IPS-NIHi7 (cell line): ENCODE data around the gene CTNNA3.

Source experiments
- DNase-seq: peaks from one replicate; pipeline ENCODE4 v3.0.0; 2012; ENCODE audit warnings: mixed read lengths; ENCODE audit errors: extremely low spot score

The CTNNA3 gene

DNA sequence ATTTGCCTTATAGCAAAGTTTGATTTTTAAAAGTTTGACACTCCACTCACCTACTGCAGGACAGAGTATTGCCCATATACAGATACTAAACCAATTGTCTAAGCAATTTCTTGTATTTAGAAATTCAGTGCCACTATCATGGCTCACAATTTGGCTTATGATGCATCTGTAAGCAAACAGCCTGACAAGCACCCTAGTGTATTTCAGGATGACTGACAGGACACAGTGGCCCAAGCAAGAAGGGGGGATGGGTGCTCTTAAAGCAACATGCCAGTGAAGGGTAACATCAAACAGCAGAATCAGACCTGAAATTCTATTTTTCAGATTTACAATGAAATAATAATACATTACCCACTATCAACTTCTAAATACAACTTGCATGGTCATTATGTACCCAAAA lies 30.5 kb downstream of the CTNNA3 start:
- DNase-seq = no peak

DNA sequence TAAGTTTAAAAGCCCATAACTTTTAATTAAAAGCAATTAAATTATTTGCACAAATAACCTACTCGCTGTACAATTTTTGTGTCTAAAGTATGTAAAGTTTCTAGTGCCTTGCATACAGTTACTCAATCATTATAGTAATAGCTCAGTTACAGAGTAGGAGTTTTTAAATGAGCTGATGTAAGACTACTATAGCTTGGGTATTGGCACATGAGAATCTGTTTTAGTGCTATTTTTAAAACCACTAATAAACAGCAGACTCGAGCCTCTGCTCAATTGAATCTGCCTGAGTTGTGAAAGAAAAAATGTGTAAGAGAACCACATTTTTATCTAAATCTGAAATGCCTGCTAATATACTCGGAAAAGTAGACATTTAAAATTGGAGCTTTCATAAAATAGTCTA lies 31.1 kb downstream of the CTNNA3 start:
- no peak for DNase-seq

DNA sequence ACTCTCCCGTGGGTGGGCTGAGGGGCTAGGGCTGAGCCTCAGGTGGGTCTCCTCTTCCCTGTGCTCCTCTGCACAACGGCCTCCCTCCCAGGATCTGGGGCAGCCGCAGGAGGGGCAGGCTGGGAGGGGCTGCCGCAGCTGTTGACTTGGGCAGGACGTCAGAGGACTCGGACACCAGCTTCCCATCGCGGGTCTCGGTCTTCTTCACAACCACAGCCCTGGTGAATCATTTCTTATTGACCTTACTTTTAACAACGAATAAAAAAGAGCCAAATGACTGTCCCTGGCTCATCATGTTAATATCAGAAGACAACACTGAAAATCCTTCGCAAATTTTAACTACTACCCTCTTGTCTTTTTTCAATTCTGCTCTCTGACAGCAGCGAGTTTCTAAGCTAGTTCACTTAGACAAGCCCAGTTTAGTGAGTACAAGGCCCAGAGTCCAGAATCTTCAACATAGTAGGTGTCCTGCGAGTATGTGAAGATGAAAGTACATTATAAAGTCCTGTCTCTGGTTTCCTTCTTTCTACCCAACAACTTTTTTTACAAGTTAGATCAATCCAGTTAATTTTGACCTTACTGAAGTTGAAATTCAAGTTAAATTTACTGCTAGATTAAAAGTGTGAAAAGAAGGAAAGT lies 32.4 kb downstream of the CTNNA3 start:
- no peak for DNase-seq

DNA sequence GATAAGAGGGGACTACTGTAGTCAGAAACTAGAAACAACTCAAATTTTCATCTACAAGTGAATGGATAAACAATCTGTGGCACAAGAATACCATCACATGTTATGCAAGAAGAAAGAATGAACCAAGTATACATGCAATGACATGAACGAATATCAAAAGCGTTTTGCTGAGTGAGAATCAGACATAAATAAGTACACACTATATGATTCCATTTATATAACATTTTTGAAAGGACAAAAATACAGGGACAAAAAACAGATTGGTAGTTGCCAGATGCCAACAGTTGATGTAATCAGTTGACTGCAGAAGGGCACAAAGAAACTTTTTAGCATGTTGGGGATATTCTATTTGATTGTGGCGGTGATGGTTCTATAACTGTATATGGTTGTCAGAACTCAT lies 33.6 kb downstream of the CTNNA3 start:
- no peak for DNase-seq

DNA sequence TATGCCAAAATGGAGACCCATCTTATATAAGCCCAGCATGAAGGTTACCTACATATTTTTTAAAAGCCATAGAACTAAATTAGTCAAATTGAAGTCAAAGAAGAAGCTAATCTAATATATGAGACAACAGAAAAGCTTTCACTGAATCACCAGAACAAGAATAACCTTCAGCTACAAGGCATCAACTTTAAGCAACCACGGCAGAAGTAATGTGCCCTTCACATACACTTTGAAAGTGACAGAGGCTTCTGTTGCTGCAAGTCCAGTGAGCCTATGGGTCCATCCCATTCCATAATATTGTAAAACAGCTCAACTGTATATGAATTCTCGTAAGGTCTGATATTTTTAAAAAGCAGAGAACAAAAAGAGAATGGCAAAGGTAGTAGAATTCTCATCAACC lies 36.5 kb downstream of the CTNNA3 start:
- no peak for DNase-seq

DNA sequence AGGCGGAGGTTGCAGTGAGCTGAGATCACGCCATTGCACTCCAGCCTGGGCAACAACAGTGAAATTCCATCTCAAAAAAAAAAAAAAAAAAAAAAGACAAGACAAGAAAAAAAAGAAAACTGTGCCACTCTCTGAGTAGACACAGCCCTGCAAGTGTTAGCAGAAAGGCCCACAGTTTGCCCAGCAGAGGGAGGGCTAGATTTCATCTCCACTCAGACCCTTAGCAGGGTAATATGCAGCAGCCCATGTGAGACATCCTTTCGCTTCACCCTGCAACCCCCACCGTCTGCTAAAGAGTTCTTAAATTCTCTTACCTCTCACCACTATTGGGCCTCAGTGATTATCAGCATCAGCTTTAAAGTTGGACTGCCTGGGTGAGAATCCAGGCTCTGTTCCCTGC lies 38.2 kb downstream of the CTNNA3 start:
- DNase-seq = peak; percentile 39

DNA sequence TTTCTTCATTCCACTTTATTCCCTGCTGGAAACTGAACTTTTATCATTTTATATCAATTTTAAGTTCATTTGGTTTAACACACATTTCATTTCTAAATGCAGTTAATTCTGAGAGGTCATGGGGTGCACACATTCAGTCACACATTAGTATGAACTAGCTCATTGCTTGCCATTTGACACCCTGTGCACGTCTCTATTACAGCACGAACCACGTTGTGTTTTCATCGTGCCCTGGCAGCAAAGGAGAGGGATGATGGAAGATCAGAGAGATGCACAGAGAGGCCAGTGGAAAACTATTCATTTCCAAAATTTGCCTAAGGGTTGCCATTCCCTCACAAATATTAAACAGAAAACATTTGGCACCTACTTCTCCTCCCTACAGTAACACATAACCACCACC lies 45.4 kb downstream of the CTNNA3 start:
- DNase-seq = no peak

DNA sequence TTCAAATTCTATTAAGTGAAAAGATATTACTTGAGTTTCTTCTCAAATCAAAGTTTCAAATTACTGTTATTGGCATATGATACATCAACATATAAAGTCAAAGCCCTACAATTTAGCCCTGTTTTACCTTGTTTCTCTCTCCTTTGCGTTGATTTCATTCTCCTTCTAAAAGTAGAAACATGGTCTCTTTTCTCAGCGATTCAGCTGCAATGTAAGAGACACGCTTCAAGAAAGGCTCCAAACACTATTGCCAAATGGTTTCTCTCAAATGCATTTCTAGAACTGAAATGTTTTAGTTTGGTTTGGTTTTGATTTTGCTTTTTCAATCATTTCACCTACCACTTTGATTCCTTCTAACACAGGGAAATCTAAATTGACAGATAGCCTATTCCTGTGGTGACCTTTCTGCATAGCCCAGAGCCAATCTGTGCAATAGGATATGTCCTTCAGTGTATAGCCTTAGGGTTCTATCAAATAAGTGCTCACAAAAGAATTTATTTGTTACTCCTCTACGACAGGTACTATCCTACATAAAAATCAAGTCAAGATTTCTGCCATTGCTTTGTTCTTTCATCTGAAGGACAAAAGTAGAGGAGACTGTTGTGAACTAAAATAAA lies 47.3 kb downstream of the CTNNA3 start:
- DNase-seq = no peak

DNA sequence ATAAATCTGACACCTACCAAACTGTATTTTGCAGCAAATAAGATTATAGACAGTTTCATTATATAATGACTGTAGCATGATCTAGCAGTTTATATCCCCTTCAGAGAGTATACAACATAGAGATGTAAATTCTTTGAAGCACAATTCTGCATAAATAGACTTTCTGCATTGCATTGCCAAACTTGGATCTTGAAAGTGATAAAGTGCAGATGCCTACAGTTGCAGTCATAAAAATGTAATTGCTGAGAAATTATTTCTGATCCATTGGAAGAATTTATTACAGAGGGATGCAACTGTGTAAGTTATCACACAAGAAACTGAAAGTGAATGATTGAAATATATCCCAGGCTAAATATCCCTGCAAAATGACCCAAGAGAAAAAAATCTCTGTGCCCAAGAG lies 65.1 kb downstream of the CTNNA3 start:
- no peak for DNase-seq

DNA sequence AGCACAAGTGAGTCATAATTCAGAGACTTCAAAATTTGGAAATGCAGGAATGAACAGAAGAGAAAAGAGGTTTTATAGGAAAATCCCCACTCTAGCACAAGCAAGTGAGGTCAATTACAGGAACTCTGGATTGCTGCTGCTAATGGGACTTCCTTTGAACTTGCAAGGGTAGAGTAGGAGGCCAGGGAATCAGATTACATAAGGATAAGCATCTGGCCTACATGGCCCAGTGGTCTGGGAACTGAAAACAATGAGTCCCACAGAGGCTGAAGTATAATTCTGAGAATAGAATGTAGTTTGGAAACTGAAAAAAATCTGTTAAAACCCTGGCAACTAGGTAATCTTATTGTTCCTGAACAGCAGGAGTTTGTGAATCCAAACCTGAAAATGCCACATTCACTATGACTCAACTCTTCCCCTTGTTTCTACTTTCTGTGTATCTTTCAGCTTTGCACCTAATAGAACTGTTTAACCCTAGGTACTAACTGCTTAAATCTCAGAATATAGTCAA lies 66.5 kb downstream of the CTNNA3 start:
- DNase-seq = peak; percentile 31

DNA sequence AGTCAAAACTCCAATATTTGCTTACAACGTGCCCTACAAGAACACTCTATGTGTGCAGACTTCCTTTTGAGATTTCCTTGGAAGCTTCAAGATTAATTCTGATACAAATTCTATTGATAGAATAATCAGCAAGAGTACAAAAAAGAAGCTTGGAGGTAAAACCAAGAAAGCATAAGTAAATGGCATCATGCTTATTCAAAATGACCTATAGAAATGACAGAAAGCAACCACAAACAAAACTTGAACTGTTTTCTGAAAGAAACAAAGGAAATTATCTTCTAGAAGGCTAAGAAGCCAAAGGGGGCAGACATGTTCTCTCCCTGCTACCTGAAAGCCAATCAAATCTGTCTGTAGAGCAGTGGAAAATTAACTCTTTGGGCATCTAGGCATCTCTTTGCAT lies 73.0 kb downstream of the CTNNA3 start:
- DNase-seq = no peak

DNA sequence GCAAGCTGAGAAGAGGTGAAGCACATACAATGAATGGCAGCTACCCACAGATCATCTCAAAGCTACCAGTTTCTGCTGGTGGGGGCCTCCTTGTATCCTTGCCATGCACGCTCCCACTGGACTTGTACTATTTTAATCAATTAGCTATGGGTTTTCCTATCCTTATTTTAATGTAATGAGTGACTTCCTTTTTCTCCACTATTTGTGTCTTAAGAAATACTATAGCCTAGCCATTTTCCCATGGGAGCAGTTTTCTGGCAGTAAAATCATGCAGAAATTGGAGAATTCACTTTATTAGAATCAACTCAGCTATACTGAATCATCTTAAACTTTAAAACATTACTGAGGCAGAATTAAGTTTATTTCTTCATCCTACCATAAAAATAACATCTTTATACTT lies 73.5 kb downstream of the CTNNA3 start:
- no peak for DNase-seq

DNA sequence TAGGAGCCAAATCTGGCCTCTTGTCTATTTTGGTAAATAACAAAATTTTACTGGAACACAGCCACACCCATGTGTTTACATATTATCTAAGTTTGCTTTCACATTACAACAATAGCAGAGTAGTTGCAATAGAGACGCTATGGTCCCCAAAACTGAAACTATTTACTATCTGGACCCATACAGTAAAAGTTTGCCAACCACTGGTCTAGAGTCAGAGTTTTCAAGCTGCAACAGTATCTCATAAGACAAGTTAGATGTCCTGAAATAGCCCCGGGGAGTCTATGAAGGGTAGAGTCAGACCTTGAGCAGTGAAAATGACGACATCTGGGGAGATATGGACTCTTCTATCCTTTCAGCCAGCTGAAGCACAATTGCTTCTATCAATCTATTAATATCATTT lies 74.2 kb downstream of the CTNNA3 start:
- DNase-seq = no peak

DNA sequence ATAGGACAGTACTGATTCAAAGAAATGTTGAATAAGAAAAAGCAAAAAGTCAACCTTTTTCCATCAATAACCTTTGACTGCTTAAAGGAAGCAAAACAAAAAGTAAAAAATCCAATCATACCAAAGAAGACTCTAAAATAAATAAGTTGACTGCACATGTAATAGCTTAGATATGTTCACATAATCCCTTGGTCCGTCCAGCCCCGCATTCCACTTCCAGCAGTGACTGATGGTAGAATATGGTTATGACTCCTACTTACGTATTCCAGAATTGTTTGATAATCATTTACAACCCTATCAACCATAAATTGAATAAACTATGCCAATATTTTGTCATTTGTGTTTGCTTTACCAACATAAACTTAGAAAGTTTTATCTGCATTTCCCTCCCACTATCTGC lies 77.9 kb downstream of the CTNNA3 start:
- DNase-seq = no peak

DNA sequence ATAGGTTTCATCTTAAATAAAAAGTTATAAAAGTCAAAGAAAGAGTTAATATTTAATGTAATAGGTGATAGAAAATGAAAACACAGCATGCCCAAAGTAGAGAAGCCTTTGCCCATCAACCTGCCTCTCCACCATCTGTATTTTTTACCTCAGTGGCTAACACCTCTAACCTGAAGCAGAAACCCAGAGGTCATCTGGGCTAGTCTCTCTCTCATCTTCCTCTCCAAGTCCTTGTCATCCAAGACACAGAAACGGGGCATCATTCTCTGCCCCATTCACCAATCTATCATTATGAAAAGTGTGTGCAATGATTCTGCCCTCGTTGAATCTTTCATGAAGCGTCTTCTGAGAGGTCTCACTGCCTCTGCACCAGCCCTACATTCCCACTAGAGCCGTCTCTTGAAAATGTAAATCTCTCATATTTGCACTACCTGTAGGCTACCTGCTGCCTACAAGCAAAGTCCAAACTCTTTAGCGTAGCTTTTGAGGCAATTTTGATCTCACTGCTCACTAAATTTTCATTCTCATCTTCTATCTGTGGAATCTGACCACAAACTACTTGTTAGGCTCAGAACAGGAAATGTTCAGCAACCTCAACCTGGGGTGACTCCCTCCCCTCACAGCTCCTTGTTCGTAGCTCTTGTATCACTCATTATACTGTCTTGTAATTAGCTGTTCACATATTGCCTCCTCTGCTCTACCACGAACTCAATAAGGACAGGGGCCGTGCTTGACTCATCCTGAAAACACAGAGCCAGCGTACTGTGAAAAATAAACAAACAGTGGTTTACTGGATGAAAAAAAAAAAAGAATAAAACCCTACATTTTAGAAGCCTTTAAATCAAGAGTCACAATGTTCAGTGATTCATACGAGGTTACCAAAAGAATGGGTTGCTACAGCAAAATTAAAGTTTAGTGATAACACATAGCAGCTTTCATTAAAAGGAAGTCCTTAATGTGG lies 83.1 kb downstream of the CTNNA3 start:
- DNase-seq = no peak

DNA sequence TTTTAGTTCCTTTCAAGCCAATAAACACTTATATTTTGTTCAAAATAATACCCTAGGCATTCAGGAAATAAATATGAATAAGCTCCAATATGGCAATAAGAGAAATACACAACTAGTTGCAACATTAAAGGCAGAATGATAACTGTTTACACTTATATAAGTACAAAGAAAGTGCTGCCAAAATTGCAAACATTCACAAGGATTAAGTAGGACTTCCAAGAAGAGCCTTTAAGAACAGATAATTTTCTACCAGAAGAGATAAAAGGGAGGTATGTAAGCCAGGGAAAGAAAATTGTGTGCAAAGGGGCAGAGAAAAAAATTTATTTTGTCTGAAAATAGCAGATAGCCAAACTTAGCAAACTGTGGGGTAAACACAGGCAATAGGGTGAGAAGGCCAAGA lies 83.8 kb downstream of the CTNNA3 start:
- DNase-seq = no peak

DNA sequence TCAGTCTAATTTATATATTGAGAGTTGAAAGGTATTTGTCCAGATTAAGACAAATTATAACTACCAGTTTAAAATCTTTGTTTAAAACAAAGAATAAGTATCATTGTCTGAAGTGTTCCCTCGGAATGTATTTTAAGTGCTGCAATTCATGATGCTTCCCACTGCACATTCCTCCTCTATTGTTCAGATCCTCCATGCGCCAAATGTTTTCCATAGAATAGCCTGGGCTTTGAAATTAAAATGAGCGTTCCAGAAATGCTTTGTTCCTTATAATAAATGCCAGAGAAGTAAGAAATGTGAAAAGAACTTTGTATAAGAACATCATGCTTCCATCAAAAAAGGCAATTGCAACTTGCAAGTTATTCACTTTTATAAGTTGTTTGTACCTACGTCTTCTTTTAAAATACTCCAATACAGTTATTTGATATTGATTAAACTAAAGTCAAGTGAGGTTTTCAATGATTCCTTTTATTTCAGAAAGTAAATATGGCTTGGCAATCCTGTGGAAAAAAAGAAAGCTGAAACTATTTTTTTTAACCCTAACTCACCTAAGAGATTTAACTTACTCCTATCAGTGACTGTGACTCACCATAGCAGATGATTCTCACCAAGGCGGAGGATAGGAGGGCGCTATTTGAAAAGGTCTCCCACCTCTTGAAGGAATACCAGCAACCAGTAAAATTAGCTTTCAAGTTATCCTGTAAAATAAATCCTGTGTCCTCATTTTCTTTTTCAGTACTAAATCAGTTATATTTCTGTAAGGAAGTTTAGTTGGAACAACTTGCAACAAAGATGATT lies 85.8 kb downstream of the CTNNA3 start:
- peak; percentile 34 for DNase-seq

DNA sequence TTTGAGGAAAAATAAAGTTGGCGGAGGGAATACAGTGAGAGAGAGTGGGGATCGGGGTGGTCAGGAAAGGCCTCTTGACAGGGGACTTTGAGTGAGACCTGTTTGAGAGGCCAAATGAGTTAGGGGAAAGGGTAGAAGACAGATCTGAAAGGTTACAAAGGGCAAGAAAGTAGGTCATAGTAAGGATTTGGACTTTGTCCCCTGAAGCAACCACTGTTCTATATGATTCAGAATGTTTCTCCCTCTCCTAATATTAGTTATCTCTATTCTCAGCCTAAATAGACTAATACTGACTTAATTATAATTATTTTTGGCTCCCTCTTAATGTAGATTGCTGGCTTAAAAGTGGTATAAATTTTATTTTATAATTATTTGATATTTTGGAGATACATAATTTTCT lies 88.0 kb downstream of the CTNNA3 start:
- DNase-seq = no peak

DNA sequence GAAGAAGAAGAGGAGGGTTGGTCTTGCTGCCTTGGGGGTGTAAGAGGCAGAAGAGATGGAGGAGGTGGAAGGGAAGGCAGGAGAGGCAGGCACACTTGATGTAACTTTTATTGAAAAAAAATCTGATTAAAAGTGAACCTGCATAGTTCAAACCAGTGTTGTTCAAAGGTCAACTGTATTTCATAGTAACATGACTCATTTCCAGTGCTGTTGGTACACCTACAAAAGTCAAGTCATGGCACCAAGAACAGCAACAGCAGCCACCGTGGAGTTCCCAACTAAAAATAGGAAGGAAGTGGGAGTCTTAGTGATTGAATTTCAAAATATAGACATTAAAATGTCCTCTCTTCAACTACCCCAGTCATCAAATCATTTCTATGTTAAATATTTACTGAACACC lies 88.5 kb downstream of the CTNNA3 start:
- DNase-seq = no peak

DNA sequence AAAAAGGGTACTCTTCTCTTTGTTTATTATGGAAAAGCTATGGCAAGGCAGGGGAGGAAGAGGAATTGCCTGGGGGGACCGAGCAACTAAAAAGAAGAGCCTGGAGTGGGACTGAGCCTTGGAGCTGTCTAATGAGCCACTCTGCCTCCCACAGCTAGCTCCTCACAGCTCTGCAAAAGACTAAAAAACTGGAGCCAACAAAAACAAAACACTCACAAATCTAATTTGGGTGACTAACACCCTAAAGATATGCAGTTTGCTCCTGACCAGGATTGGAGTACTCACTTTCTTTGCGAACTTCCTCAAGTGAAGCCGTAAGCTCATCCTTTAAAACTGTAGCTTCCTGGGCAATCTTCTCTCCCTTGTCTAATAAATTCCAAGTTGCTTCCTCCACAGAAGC lies 89.4 kb downstream of the CTNNA3 start:
- no peak for DNase-seq

DNA sequence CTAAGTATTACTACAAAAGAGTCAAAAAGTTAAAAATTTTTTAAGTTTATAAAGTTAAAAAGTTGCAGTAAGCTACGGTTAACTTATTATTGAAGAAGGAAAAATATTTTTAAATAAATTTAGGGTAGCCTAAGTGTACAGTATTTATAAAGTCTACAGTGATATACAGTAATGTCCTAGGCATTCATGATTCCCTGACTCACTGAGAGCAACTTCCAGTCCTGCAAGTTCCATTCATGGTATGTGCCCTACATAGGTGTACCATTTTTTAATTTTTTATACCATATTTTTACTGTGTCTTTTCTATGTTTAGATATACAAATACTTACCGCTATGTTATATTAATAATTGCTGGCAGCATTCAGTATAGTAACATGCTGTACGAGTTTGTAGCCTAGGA lies 92.3 kb downstream of the CTNNA3 start:
- DNase-seq = no peak

DNA sequence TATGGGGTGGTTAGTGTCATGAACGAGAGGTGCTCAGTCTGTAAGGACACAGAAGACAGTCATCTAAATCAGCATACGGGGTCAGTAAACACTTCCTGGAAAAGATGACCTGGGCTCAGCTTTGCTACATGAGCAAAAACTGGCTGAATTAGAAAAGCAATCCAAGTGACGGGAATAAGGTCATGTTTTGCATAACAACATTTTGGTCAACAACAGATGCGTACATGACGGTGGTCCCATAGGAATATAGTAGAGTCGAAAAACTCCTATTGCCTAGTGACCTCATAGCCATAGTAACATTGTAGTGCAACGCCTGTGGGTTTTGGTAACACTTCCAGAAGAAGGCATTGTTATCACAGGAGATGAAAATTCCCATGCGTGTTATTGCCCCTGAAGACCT lies 92.9 kb downstream of the CTNNA3 start:
- no peak for DNase-seq
